Embryonic facial prominence (tissue), 1 donor: ENCODE measurements around the gene KIAA1217.

Experiments
- DNase-seq: peaks from one replicate; pipeline ENCODE4 v3.0.0-alpha.2; 2016; ENCODE audit errors: extremely low spot score

KIAA1217 gene

GRCh38 chr10:24596217-24596930, 387.4 kb downstream of the KIAA1217 start:
- no peak for DNase-seq

- peak; percentile 19 for DNase-seq
These were observed 388.5 kb downstream of the KIAA1217 start for GRCh38 chr10:24597426-24597825.
